Metanephros (tissue), 1 donor: ENCODE data around the gene AMPD3. TPM values are rescaled to one million over a fixed set of nuclear protein-coding genes. Genes with fewer than 3 reads are reported as not detected.

Experiments used
- total RNA-seq: library from RNA; depleted of rRNA; stranded (reverse); fragments of >200 nt; gene quantifications from one replicate; pipeline ENCODE4 v1.2.3, GENCODE V29; 2014

Gene AMPD3
- 11.2 TPM for total RNA-seq

GRCh38 chr11:10454878-10455631 lies at the start of gene AMPD3:
Gene AMPD3, plus strand, starts transcription at chr11:10455264. Its CDS starts 6,256 bp downstream, at chr11:10461520.

GRCh38 chr11:10540915-10541560 lies 86.0 kb downstream of the AMPD3 start, which contains the start of gene RNF141:
Gene RNF141, minus strand, starts transcription at chr11:10541187. Its CDS starts 7,029 bp downstream, at chr11:10534158.

Other genes with a start within 250 kb of the AMPD3 start
- gene SBF2, start 161.0 kb upstream of the AMPD3 start, total RNA-seq: 77.4 TPM
- gene ADM, start 150.2 kb upstream of the AMPD3 start, total RNA-seq: 91.5 TPM
- gene RNF141, start 85.9 kb downstream of the AMPD3 start, total RNA-seq: 30.9 TPM
- 43.6 TPM for gene LYVE1, start 113.4 kb downstream of the AMPD3 start, total RNA-seq
- 11.2 TPM for gene IRAG1, start 238.5 kb downstream of the AMPD3 start, total RNA-seq